Glomerular visceral epithelial cell (primary cell): ENCODE results near the gene ANKDD1A.

Source experiments
- DNase-seq: peaks from one replicate; pipeline ENCODE4 v3.0.0-alpha.2; 2016; ENCODE audit errors: extremely low spot score

ANKDD1A gene

DNA sequence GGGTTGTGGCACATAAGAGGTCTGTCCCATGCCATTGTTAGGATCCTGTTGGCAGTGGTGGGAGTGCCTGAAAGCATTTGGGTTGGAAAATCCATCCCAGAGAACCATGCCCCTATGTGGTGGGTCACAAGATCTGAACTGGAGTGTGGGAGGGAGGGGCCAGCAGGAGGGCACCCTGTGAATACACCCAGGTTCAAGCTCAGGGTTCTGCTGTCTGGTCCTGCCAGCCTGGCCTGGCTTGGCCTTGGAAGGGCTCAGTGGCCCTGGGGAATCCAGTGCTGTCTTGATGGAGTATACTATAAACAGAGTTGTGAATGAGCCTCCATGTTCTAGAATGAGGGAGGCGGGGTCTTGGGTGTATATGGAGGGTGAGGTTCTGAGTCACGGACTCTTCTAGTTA, 11.8 kb downstream of the ANKDD1A start:
- no peak for DNase-seq

DNA sequence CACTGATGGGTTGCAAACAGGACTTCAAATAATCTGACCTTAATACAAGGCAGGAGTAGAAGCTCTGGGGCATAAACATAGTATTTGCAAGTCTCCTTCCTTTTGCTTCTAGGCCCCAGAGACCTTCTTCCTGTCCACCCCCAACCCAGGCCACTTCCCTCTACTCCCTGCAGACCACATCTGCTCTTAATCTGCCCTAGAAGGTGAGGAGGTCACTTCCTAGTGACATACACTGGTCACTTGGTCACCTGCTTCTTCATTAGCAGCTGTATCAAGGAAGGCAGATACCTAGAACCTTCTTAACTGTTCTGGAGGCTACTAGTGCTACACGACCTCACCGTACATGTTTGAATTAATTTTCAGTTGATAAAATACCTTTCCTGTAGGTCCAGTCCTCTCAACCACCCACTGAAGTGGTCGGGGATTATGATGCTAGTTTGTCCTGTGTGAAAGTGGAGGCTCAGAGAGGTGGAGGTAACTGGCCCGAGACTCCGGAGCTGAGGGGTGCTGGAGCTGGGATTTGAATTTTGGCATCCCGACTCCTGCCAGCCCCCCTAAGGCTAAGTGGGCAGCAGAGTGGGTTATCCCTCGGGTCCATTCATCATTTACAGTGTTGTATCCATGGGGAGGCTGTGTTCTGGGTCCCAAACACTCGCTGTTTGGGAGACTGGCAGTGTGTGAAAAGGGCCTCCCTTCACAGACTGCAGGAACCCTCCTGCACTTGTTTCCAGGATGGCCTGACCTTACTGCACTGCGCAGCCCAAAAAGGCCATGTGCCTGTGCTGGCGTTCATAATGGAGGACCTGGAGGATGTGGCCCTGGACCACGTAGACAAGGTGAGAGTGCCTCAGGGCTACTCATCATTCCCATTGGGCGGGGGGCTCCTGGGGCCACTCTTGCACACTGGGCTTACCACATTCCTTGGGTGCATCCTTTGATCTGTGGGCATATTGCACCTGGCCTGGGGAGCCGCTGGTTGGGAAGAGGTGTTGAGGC, 13.9 kb downstream of the ANKDD1A start:
- DNase-seq = no peak

DNA sequence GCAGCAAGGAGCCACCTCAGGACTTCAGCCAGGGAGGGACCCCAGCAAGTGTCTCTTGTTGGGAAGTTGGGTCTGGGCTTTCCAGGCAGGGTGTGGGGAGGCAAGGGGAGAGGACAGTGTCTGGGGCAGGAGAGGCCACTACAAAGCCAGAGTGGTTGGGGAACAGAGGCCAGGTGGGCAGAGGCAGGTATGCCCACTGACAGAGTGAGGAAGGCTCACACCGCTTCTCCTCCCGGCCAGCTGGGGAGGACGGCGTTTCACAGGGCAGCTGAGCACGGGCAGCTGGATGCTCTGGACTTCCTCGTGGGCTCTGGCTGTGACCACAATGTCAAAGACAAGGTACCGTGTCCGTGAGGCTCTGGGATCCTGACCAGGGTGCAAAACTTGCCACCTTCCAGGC, 15.0 kb downstream of the ANKDD1A start:
- DNase-seq = no peak

DNA sequence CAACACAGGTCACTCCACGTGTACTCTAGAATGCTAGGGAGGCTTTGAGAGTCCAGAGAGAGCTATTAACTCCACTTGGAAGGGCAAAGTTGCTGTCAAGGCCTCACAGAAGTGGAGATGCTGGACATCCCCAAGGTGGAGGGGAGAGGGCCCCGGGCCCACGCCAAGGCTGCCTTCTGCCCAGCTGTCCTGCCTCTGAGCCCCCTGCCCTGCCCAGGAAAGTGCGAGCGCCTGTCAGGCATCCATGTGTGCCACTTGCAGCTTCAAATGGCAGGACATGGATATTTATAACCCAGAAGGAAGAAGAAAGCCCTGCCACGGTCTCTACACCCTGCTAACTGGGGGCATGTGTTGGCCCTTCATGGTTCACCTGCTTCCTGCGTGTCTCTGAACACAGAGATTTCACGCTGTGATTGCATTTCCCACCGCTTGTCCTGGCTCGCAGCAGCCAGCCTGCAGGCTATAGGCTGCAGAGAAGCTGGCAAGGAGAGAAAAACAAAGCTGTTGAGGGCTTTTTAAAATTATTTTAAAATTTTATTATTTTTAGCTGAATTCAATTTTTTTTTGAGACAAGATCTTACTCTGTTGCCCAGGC, 17.0 kb downstream of the ANKDD1A start:
- no peak for DNase-seq

DNA sequence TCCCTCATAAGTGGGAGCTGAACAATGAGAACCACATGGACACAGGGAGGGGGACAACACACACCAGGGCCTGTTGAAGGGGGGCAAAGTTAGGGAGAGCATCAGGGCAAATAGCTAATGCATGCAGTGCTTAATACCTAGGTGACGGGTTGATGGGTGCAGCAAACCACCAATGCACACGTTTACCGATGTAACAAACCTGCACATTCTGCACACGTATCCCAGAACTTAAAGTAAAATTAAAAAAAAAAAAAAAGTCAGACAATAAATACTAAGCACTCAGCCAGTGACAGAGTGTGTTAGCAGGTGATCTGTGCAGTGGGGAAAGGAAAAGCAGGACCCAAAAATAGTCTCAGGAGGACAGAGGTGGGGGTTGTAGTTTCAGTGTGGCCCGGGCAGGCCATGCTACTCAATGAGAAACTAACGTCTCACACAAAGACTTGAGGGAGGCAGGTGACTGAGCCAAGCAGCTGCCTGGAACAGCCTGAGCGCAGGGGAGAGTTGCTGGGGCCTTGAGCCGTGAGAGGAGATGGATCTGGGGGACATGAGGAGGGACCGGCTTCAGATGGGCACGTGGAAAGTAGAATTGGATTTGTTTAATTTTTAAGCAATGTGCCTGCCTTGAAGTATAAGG, 18.4 kb downstream of the ANKDD1A start:
- no peak for DNase-seq

DNA sequence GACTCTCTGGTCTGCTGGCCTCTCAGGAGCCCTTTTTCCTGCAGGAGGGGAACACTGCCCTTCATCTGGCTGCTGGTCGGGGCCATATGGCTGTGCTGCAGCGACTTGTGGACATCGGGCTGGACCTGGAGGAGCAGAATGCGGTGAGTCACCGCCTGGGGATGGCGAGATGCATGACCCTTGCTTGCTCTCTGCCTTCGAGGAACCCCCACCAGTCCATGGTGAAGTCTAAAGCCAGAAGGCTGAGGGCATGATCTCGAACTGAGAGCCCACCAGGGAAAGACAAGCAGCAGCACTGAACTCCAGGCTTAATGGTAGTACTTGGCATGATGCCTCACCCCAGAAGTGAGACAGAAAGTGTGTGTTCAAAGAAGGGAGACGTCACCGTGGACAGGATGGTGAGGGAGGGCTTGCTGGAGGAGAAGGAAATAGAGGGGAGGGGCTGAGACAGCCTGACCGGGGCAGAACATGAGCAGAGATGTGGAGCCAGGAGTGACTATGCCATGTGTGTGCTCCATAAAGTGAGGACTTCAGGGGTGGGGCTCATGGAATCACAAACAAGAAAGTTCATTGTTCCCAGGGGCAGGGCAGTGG, 19.2 kb downstream of the ANKDD1A start:
- no peak for DNase-seq

DNA sequence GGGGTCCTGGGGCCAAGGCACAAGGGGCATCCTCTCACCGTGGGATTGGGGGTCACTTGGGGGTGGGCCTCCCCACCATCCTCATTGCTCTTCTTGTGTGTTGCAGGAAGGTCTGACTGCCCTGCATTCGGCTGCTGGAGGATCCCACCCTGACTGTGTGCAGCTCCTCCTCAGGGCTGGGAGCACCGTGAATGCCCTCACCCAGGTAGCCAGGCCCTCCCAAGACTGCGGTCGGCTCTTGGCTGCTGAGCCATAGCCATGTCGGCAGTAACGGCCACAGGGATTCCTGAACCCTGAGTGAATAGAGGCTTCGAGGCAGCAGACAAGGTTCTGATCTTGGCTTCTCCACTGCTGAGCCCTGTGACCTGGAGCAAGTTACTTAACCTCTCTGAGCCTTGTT, 19.7 kb downstream of the ANKDD1A start:
- no peak for DNase-seq

DNA sequence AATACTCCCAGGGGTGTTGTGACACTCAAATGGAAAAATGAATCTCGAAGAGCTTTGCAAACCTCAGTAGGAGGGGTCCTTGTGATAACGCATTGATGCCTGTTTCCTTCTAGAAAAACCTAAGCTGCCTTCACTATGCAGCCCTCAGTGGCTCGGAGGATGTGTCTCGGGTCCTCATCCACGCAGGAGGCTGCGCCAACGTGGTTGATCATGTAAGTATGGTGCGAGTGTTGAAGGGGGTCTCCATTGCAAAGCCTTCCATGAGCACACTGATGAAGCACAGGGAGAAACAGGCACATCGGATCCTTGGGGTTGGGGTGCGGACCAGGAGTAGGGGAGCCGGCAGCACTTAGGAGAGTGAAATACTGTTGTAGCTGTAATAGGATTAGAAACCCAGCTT, 22.3 kb downstream of the ANKDD1A start:
- no peak for DNase-seq

DNA sequence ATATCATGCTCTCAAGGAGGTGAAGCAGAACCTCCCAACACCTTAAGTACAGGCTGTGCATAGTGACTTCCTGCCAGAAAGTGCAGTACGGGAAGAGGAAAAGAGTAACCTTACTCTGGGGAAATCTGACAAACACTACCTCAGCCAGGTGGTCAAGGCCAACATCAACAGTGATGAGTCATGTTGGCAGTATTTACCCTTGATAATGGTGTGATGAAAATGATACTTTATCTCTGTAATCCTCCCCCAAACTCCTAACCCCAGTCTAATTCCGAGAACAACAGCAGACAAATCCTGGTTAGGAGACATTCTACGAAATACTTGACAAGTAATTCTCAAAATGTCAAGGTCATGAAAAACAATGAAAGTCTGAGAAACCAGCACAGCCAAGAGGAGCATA, 26.5 kb downstream of the ANKDD1A start:
- no peak for DNase-seq

DNA sequence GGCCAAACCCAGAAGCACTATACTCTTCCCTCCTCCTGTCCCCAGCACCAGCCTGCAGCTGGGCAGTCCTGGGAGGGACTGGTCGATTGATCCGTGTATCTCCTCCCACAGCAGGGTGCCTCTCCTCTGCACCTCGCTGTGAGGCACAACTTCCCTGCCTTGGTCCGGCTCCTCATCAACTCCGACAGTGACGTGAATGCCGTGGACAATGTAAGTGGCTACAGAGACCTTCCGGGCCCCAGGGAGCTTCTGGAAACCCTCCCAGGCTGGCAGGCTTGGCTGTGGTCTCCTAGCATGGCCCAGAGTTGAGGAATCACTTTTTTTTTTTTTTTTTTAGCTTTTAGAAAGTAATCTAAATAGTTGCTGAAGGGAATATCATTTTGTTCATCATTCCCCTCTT, 30.7 kb downstream of the ANKDD1A start:
- no peak for DNase-seq

DNA sequence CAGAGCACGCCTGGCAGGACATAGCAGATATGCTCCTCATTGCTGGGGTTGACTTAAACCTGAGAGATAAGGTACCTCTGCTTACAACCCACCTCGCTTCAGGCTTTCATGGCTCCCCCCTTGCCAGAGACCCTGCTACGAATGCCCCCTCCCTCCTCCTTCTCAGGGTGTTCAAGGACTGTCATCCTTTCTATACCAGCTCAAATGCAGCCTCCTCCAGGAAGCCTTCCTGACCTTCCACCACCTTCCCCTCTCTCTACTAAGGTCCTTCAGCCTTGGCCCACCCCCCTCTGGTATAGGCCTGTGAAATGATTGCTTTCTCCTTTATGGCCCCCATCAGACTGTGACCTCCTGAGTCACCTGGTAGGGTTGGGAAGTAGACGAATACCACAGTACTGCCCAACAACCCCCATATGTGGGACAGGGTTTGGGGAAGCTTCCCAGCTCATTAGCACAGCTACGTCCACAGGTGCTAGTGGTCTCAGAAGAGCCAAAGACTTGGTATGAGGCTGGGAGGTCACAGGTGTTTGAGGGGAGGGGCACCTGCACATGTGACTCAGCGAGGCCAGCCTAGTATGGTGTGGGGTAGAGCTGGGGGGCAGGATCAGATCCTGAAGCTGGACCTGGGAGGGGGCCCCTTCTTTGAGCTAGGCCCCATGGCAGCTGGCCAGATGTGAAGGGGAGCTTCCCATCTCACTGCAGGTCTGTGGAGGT, 32.0 kb downstream of the ANKDD1A start:
- DNase-seq = no peak

DNA sequence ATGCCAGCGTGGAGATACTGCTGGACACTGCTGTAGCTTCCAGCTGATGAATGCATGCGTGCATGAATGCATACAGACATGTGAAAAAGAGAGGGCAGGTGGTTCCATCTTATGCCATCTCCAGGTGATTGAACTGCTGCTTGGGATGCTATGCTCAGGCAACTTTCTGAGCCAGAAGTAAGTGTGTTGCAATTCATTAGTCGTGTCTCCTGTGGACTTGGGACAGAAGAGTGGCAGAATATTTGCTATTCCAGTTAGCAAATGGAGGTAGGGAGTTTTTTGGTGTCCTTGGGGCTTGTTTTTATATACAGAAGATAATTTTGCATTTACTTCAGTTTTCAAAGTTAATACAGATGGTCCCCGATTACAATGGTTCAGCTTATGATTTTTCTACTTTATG, 33.3 kb downstream of the ANKDD1A start:
- no peak for DNase-seq

DNA sequence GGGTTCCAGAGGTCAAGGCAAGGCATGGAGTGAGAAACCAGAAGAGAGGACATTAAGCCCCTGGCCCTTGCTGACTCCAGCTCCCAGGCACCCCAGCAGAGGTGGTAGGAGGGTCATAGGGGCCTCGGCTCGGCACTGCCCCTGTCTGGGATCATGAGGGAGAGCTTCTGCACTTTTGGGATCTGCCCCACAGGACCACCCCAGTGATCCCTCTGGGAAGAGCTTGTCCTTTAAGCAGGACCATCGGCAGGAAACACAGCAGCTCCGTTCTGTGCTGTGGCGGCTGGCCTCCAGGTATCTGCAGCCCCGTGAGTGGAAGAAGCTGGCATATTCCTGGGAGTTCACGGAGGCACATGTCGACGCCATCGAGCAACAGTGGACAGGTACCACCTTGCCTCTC, 35.5 kb downstream of the ANKDD1A start:
- no peak for DNase-seq

DNA sequence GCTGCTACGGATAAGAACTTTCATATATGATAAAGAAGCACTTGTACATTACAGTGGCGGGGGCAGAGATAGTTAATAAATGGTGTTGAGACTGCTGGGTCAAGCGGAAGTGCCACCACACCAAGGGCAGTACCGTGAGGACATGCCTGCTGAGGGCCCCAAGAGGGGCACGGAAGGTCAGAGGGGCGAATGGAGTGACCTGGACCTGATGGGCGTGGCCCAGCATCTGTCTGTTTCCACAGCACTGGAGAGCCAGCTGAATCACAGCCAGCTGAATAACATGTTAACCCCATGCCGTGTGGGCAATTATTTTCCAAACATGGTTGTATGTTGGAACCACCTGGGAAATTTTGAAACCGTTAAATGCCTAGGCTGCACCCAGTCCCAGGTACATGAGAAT, 37.2 kb downstream of the ANKDD1A start:
- DNase-seq = no peak

DNA sequence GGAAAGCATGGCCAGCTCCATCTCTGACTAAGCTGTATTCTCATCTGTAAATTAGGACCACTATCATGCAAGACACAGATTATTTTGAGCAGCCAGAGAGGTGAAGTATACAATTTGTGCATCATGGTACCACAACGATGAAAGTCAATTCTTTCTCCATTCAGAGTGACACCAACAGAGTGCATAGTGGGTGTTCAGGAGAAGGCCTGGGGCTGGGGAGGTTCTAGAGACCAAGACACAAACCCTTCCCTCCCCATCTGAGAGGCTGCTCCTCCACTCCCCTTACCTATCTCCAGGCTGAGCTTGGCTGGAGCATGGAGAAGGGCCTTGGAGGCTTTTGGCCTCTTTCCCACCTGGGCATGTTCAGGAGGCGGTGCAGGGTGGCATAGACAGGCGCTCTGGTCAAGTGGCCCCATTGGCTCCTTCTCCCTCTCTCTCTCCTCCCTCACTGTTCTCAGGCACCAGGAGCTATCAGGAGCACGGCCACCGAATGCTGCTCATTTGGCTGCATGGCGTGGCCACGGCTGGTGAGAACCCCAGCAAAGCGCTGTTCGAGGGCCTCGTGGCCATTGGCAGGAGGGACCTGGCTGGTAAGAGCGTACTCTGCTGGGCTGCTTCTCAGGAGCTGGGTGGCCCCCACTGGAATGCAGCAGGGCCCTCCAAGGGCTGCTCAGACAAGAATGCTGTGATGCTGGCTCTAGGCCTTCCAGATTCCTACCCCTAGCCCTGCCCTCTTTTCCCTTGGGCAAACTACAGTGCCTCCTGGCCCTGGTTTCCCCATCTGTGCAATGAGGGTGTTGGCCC, 37.9 kb downstream of the ANKDD1A start:
- DNase-seq = no peak

DNA sequence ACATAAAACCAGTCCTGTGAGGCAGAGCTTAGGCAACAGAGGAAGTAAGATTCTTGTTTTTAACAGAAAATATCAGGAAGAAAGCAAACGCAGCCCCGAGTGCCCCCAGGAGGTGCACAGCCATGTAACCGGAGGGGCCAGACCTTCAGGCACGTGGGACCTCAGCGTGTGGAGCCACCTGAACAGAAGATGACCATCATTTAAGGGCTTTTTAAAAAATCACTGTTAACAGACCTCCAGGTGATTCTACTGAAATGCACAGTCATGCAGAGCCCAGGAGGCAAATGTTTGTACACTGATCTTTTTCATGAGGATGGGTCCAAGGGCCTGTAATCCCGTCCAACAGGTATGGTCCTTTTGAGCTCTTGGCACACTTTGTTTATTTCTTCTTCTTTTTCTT, 39.2 kb downstream of the ANKDD1A start:
- DNase-seq = no peak

DNA sequence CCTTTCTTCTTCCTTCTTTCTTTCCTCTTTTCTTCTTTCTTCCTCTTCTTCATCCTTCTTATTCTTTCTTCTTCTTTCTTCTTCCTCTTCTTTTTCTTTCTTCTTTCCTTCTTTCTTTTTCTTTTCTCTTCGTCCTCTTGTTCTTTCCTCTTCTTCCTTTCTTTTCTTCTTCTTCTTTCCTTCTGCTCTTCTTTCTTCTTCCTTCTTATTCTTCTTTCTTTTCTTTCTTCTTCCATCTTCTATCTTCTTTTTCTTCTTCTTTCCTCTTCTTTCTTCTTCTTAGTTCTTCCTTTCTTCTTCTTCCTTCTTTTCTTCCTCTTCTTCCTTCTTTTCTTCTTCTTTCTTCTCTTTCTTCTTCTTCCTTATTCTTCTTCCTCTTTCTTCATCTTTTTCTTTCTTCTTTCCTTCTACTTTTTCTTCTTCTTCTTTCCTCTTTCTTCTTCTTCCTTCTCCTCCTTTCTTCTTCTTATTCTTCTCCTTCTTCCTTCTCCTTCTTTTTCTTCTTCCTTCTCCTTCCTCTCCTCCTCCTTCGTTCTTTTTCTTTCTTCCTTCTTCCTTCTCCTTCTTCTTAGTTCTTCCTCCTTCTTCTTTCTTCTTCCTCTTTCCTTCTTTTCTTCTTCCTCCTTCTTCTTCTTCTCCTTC, 40.2 kb downstream of the ANKDD1A start:
- no peak for DNase-seq

DNA sequence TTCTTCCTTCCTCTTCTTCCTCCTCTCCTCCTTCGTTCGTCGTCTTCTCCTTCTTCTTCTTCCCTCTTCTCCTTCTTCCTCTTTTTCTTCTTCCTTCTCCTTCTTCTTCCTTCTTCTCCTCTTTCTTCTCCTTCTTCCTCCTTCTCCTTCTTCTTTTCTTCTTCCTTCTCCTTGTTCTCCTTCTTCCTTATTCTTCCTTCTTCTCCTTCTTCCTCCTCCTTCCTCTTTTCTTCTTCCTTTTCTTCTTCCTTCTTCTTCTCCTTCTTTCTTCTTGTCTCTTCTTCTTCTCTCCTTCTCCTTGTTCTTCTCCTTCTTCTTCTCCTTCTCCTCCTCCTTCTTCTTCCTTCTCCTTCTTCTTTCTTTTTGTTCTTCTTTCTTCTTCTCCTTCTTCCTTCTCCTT, 42.7 kb downstream of the ANKDD1A start:
- DNase-seq = no peak

DNA sequence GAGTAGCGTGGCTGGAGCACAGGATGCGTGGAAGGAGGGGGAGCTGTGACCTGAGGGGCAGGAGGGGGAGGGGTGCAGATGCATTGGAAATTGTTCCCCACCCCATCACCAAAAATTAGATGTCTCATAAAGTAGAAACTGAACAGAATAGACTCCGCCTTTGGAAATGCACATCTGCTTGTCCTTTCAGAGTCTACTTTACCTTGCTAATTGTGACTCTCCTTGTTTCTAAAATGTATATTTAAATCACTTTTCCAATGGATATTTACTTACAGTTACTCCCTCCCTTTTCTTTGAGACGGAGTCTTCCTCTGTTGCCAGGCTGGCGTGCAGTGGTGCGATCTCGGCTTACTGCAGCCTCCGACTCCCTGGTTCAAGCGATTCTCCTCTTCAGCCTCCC, 47.4 kb downstream of the ANKDD1A start:
- no peak for DNase-seq

DNA sequence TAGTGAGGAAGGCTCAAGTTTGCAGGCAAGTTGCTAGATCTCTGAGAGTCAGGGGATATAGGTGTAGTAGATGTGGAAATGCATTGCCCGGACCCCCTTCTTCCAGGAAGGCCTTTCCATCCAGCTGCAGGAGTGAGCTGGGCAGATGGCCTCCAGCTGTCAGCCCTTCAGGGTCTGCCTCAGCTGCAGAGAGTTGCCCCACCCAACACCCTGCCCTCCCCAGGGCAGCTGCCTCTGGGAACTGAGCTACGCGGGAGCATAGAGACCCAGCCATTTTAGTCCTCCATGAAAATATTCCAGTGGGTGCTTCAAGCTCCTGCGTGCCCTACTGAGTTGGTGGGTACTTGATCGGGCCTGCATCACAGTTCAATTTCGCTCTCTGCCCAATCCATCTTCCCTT, 48.5 kb downstream of the ANKDD1A start:
- DNase-seq = no peak

DNA sequence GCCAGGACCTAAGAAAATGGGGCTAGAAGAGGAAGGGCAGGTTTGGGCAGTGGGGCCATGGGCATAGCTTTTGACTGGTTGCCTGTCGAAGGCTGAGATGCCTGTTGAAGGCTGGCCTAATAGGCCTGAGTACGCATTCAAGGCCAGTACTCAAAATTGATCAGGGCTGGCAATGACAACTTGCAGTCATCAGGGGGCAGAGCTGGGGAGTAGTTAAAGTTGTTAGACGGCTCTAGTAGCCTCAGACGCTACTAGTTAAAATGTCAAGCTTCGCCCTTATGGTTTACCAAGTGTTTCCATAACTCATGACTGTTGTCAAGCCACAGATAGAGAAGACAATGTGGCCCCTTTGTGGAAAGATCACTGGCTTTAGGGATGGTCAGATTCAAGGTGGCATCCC, 49.3 kb downstream of the ANKDD1A start:
- no peak for DNase-seq
